Measurements from ENCODE around the gene FMN1. TPM values are rescaled to one million over a fixed set of nuclear protein-coding genes. Genes with fewer than 3 reads are reported as not detected.

FMN1 gene
- total and polyA plus RNA-seq, 11 donors, result 0.61 to 10.6 (median 3.6) TPM

GRCh38 chr15:32828507-32829186, 365.9 kb downstream of the FMN1 start:
- intact Hi-C loops (cut with DNase I), result no loop called here
- no peaks in the 10 kb centered on the region for H3K4me1 ChIP-seq
- WGBS, 4 donors, result 70 to 82% (median 73%) methylated on average over 6 of the region's 6 CpGs

GRCh38 chr15:32826685-32827084, 367.8 kb downstream of the FMN1 start:
- no peak overlapping the region for H3K4me3 ChIP-seq
- H3K36me3 ChIP-seq, result no peaks in the 10 kb centered on the region
- no peak for TF ChIP-seq CTCF (IDR thresholded peaks at IDR 0.05)
- TF ChIP-seq POLR2A (IDR thresholded peaks at IDR 0.05), result no peak
- H3K9me3 ChIP-seq, result no peaks in the 10 kb centered on the region
- H3K4me1 ChIP-seq, result no peaks in the 10 kb centered on the region
- ATAC-seq, result no peak
- DNase-seq, result no peak
- H3K27me3 ChIP-seq, result no peaks in the 10 kb centered on the region
- H3K27ac ChIP-seq, result no peak overlapping the region
- 72 to 80% (median 75%) methylated on average over 5 of the region's 5 CpGs for WGBS, 4 donors
- intact Hi-C loops (cut with DNase I), result no loop called here

More at GRCh38 chr15:32828507-32829186, 365.9 kb downstream of the FMN1 start:
- DNase-seq, result no peak
- no peak for ATAC-seq
- Histone ChIP-seq H3K36me3 (no peaks in the 10 kb centered on the region), H3K4me3 (no peak overlapping the region), H3K9me3 (no peaks in the 10 kb centered on the region), H3K27ac (no peak overlapping the region), H3K27me3 (peaks cover 0 to 6% (median 0%) of the 10 kb centered on the region in 9 donors)
- no peak for TF ChIP-seq CTCF (IDR thresholded peaks at IDR 0.05)
- TF ChIP-seq POLR2A (IDR thresholded peaks at IDR 0.05), result no peak

GRCh38 chr15:32825219-32825618, 369.3 kb downstream of the FMN1 start:
- Histone ChIP-seq H3K9me3 (no peaks in the 10 kb centered on the region), H3K36me3 (no peaks in the 10 kb centered on the region), H3K27ac (no peak overlapping the region), H3K4me3 (no peak overlapping the region), H3K27me3 (no peaks in the 10 kb centered on the region), H3K4me1 (no peaks in the 10 kb centered on the region)
- DNase-seq (no peak), ATAC-seq (no peak)
- no peak for TF ChIP-seq POLR2A (IDR thresholded peaks at IDR 0.05)
- no peak for TF ChIP-seq CTCF (IDR thresholded peaks at IDR 0.05)
- 76 to 82% (median 79%) methylated on average over 4 of the region's 4 CpGs for WGBS, 4 donors
- intact Hi-C loops (cut with DNase I), result no loop called here

- TF ChIP-seq POLR2A (IDR thresholded peaks at IDR 0.05), result no peak
- no peak for TF ChIP-seq CTCF (IDR thresholded peaks at IDR 0.05)
- no peak overlapping the region for H3K27ac ChIP-seq
- H3K27me3 ChIP-seq, result no peaks in the 10 kb centered on the region
- 50 to 77% (median 69%) methylated on average over 5 of the region's 5 CpGs for WGBS, 4 donors
- H3K9me3 ChIP-seq, result no peaks in the 10 kb centered on the region
- no peaks in the 10 kb centered on the region for H3K36me3 ChIP-seq
- intact Hi-C loops (cut with DNase I), result no loop called here
- ATAC-seq (no peak), DNase-seq (no peak)
- no peaks in the 10 kb centered on the region for H3K4me1 ChIP-seq
- H3K4me3 ChIP-seq, result no peak overlapping the region
These were observed 369.7 kb downstream of the FMN1 start for GRCh38 chr15:32824777-32825176.
